Cardiac septum (tissue), 1 donor: Measurements from ENCODE around the gene OSBPL2. TPM values are rescaled to one million over a fixed set of nuclear protein-coding genes. Genes with fewer than 3 reads are reported as not detected.

Experiments
- DNase-seq: peaks from one replicate; pipeline ENCODE4 v3.0.0-alpha.2; 2020; ENCODE audit warnings: low spot score
- intact Hi-C: fragments of 100-400 bp; cut with DNase I; formaldehyde crosslinking; loops from one replicate; pipeline ENCODE4 v1.14.0; 2022
- total RNA-seq: library from RNA; stranded (reverse); fragmentation: NEBNext Ultra II Directional; extraction: Animal tissue kit (Norgen Biotek cat#: 25700); gene quantifications from one replicate; pipeline ENCODE4 v1.2.1, GENCODE V29; 2021
- donor health status: DM: no; HTN: no; CAD: no.

Gene OSBPL2
- total RNA-seq, 1 donor from 2014 or later, result 55.1 TPM

DNA sequence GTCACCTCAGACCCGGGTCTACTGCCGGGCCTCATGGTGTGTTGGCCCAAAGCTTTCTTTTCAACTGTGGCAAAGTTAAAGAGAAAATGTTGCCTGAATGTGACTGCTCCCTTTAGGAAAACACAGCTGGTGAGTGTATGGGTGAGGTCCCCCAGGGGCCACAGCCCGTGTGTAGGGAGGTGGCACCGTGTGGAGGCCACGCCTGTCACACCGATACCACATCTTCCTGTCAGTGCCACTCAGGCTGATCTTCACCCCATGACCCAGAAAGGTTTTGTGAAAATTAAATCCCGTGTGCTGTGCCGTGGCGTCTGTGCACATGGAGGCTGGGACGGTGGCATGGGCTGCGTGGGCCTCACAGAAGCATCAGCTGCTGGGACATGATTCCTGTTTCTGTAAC is 53.8 kb downstream of the OSBPL2 start:
- intact Hi-C loops, result no loop called here

GRCh38 chr20:62293111-62293784 is 54.9 kb downstream of the OSBPL2 start:
- intact Hi-C loops, result no loop called here
- no peak for DNase-seq

More for the DNA sequence above, 53.8 kb downstream of the OSBPL2 start:
- DNase-seq, result no peak

GRCh38 chr20:62293946-62294345 is 55.6 kb downstream of the OSBPL2 start:
- intact Hi-C loops, result no loop called here
- no peak for DNase-seq

DNA sequence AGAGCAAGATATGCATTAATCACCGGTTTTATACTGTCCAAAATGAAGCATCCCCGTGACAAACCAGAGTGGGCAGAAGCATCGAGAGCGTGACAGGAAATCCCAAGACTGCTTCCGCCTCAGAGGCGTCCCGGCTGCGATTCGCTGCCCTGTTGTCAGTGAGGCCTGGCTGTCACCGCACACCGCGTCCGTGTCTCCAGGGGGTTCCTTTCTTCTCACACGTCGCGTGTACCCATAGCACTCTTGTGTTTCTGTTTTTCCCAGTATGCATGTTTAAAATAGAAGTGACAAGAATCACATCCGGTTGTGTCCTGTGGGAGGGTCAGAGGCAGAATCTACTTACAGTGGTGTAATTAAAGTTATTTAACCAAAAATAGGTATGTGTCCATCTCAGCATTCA is 56.2 kb downstream of the OSBPL2 start:
- intact Hi-C loops, result no loop called here
- DNase-seq, result no peak

DNA sequence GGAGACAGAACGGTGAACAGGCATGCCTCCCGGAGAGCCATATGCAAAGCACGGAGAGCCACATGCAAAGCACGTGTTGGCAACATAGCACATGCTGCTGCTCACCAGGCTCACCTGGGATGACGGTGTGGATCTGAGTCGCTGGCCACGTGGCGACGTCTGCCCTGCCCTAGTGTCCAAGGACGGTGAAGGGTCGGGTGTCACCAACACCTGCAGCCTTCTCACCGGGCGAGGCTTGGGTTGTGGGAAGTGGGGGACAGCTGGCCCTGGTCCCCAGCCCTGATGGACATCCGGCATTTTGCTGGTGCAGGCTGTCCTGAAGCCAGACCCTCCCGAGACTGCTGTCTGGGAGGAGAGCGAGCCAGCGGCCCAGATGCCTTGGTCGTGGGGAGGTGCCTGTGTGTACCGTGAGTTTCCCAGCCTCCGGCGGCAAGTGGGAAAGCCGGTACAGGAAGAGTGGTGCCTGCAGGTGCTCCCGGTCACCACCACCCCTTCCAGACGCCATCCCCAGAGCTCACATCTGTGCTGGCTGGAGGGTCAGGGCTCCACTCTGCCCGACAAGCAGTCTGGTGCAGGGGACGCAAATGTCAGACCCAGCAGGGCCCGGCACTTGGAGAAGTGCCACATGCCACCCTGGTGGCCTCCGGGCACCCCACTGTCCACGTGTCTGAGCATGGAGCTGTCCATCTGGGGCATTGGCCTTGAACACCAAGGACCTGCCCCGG is 58.6 kb downstream of the OSBPL2 start:
- DNase-seq, result no peak
- intact Hi-C loops, result no loop called here

GRCh38 chr20:62297449-62298227 is 59.3 kb downstream of the OSBPL2 start:
- intact Hi-C loops, result no loop called here
- DNase-seq, result no peak

DNA sequence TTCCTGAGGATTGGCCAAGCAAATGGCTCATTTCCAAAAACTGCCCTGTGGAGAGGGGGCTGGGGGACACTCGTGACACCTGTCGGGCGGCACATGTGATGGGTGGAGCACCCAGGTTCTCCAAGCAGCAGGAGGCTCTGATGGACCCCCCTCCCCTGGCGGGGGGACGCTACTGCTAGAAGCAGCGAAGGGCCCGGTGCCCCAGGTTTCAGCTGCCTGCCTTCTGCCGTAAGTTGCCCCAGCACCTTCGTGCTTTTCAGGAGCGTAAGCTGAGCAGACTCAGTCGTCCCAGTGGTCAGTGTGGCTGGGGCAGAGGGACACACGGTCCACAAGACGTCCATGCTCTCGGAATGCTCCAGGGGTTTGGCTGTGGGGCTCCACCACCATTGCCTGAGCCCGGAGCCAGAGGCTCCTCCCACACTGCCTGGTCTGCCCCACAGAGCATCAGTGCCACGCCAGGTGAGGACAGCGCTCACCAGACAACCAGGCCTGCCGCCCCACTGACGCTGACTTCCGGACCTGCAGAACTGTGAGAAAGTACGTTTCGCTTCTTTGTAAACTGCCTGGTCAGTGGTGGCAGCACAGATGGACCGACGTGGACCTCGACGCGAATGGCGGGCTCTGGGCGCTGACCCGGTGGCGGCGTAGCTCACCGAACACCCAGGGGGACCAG is 60.4 kb downstream of the OSBPL2 start:
- intact Hi-C loops, result no loop called here
- DNase-seq, result no peak

DNA sequence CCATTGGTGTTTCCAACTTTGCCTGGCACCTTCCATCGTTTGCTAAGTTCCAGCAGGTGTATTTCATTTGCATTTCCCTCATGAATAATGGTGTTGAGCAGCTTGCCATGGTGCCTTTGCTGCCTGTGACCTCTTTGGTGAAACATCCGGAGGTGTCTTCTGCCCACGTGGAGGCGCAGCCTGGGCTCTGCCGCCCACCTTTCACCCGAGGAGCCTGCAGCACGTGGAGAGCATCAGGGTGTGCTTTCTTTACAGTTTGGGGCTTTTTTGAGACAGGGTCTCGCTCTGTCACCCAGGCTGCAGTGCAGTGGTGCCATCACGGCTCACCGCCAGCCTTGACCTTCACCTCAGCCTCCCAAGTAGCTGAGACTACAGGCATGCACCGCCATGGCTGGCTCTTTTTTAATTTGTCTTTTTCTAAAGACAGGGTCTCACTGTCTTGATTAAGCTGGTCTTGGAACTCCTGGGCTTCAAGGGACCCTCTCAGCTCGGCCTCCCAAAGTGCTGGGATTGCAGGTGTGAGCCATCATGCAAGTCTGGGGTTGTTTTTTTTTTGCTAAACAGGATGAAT is 61.4 kb downstream of the OSBPL2 start:
- intact Hi-C loops, result loop anchor here (5.0 kb wide), 1 partner anchor 198 kb away; no protein-coding TSS in a partner anchor
- no peak for DNase-seq

DNA sequence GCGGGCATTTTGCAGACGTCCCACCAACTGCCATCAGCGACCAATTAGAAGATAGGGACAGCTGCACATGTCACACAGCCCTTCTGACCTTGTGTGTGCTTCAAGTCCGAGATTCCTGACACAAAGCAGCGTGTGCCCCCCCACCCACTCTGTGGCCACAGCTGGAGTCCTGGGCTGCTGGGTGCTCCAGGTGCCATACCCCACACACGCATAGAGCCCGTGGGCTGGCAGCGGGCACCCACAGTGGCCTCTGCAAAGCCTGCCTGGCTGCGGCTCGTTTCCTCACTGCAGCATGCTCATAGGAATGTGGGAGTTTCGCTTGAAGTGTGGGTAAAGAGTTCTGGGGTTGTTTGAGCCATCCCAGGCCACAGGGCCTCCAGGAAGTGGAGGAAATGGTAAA is 62.0 kb downstream of the OSBPL2 start:
- intact Hi-C loops, result loop anchor here (5.0 kb wide), 1 partner anchor 197 kb away; no protein-coding TSS in a partner anchor
- no peak for DNase-seq

DNA sequence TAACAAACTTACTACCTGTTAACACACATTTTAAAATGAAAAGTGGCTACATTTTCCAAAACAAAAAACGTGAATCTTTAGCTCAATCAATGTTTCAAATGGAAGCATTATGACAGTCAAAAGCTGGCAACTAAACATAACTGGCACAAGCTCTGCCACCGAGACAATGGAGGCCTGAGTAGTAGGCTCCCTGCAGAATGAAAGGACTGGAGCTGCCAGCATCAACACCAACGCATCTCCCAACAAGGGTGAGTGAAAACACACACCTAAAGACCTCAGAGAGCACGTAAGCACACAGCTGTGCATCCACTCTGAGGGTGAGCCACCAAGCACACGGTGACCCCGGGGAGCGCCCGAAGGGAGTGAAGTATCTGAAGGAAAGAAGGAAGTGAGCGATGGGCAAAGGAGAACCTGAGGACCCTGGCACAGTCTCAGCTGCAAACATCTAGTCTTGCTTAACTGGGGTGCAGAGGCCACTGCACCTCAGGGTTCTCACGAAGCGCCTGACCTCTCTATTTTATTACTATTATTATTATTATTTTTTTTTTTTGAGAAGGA is 62.9 kb downstream of the OSBPL2 start:
- DNase-seq, result no peak
- intact Hi-C loops, result loop anchor here (5.0 kb wide), 1 partner anchor 196 kb away; no protein-coding TSS in a partner anchor

GRCh38 chr20:62301773-62302340 is 63.5 kb downstream of the OSBPL2 start:
- intact Hi-C loops, result loop anchor here (1.0 to 5.0 kb wide), 2 partner anchors 80 to 195 kb away; no protein-coding TSS in a partner anchor
- DNase-seq, result peak; percentile 94

DNA sequence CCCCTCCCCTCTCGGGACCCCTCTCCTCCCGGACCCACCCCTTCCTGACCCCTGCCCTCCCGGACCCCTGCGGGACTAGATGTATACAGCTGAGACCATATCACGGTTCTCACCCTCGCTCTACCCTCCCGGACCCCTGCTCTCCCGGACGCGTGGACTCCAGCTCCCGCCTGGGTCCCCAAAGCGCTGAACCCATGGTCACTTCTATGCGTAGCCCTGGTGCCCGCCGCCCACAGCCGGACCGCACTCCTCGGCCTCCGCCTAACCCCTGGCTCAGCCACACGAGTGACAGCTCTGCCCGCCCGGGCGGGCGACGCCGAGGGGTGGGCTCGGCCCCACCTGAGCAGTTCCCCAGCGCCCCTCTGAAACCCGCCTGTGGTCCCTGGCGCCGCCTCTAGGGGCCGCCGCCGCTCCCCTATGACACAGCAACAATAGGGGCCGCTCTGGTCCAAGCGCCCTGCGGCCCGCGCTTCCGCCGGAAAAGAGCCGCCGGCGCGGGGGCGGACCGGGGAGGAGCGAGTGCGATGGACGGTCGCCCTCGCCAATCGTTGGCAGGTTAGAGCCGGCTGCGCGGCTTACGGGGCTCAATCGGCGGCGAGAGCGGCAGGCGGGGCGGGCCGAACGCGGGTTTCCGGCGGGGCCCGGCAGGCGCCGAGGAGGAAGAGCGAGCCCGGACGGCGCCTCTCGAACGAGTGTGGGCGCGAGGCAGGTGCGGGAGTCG is 64.2 kb downstream of the OSBPL2 start, which contains the start of gene ADRM1:
TSS of gene ADRM1 (plus strand) at position 657 of the 721 bp plus-strand sequence. CDS start 572 bp downstream, outside the sequence.
- DNase-seq, result peak; percentile 98
- intact Hi-C loops, result loop anchor here (1.0 to 5.0 kb wide), 2 partner anchors 80 to 195 kb away; no protein-coding TSS in a partner anchor

DNA sequence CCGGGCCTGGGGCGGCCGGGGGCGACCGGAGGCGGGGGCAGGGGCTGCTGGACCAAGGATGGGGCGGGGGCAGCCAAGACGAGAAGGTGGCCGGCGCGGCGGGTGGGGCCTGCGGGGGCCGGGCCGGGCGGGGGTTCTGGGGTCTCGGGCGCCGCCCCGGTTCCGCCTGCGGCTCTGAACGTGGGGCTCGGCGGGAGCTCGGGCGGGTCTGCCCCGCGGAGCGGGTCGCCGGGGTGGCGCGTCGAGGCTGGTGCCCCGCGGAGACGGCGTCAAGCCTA is 64.7 kb downstream of the OSBPL2 start:
- DNase-seq, result no peak
- intact Hi-C loops, result loop anchor here (5.0 kb wide), 1 partner anchor 194 kb away; no protein-coding TSS in a partner anchor

- no peak for DNase-seq
- intact Hi-C loops, result loop anchor here (5.0 kb wide), 1 partner anchor 194 kb away; no protein-coding TSS in a partner anchor
These were observed 65.3 kb downstream of the OSBPL2 start for GRCh38 chr20:62303340-62304226.

GRCh38 chr20:62304331-62305148 is 66.2 kb downstream of the OSBPL2 start:
- intact Hi-C loops, result loop anchor here (5.0 kb wide), 2 partner anchors 38 to 193 kb away; no protein-coding TSS in a partner anchor
- DNase-seq, result no peak
